ENCODE data around the gene TRPM3. TPM values are rescaled to one million over a fixed set of nuclear protein-coding genes. Genes with fewer than 3 reads are reported as not detected.

The TRPM3 gene
- total RNA-seq, 4 donors from 2014 or later, result under 0.01 to 0.26 (median under 0.01) TPM

DNA sequence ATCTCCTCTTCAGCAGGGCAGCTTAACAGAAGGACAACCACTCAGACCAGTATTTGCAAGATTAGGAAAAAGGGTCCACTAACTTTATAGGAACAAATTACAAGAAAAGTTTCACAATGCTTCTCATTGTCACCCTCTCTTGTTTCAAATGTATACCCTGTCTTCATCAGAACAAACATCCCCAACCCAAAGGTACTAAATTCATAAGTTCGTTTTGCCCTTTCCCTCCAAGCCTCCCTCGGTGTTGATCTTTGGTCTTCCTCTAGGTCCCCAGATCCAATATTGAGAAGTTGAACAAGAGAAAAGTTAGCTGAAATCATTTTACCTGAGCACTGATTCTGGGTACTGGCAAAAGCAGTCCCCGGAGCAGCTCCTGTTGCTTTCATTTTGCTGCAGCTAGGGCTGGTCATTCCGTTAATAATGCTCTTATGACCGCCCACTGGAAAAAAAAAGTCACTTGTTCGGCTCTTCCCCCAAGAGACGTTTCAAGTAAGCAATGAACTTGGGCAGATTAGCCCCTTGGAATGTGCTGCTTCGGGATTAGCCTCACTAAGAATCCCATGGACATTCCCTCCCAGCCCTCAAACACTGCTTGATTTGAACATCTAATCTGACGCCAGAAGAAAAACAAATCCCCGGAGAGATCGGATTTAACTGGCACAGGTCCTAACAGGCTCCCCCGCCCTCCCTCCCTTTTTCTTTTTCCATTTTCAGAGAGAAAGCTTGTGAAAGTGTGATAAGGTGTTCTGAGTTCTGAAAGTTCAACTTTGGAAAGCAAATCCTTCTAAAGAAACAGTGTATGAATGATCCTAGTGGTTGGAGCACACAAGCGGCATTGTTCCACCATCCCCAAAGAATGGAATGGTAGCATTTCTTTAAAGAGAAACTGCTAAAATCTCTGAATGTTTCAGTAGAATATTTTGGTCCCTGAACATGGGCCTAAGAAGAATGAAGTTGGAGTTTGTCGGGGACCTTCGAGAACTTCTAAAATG, 252.5 kb downstream of the TRPM3 start:
- H3K4me3 ChIP-seq, result peak overlapping the region in 3 of 4 donors; percentile 4 to 48 (median 13)
- 44 to 46% methylated on average over 14 to 15 of the region's 15 CpGs for WGBS, 2 donors
- H3K9me3 ChIP-seq, result no peaks in the 10 kb centered on the region
- no peaks in the 10 kb centered on the region for H3K36me3 ChIP-seq
- DNase-seq, result no peak
- no peak overlapping the region for H3K27ac ChIP-seq
- peaks cover 0 to 4% (median 0%) of the 10 kb centered on the region in 3 donors for H3K4me1 ChIP-seq
- no peak for TF ChIP-seq CTCF (IDR thresholded peaks at IDR 0.05)
- no peak for TF ChIP-seq POLR2A (IDR thresholded peaks at IDR 0.05)
- intact Hi-C loops (cut with DNase I), result no loop called here
- no peaks in the 10 kb centered on the region for H3K27me3 ChIP-seq

DNA sequence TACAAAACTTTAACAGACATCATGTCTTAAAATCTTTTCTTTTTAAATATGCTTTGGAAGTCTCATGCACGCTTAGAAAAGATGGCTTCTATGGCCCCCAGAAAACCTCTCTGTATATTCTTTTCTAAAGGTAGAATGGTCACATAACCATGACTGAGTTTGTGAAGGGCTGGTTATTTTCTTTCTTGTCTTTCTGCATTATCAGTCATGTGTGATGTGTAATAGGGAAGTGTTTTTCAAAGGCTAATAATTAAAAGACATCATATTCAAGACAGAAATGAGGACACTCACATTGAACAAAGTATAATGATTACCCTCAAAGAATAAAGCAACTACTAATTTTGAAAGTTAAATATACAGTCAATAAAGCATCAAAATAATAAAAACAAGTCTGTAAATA, 253.4 kb downstream of the TRPM3 start:
- intact Hi-C loops (cut with DNase I), result no loop called here
- no peak overlapping the region for H3K27ac ChIP-seq
- no peaks in the 10 kb centered on the region for H3K9me3 ChIP-seq
- H3K36me3 ChIP-seq, result no peaks in the 10 kb centered on the region
- no peak overlapping the region for H3K4me3 ChIP-seq
- peaks cover 0 to 4% (median 0%) of the 10 kb centered on the region in 3 donors for H3K4me1 ChIP-seq
- no peak for DNase-seq
- 67 to 78% methylated on average over 1 of the region's 1 CpG for WGBS, 2 donors
- H3K27me3 ChIP-seq, result no peaks in the 10 kb centered on the region
- no peak for TF ChIP-seq POLR2A (IDR thresholded peaks at IDR 0.05)
- TF ChIP-seq CTCF (IDR thresholded peaks at IDR 0.05), result no peak

DNA sequence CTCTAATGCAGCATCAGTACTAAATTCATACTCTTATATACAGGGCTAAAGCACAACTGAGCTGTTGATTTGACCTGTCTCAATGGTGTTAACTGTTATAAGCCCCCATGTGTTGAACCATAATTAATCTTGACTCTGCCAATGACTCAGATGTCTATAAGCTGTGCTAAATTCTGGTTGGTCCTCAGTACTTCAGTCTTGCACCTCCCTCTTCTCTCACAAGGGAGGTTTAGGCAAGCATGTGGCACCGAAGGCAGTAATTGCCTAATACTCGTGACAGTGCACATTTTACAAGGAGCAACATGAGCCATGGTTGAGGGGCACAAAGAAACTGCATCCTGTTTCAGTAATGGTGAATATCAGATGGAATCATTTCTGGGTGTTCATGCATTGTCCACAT, 255.9 kb downstream of the TRPM3 start:
- peaks cover 0 to 4% (median 0%) of the 10 kb centered on the region in 3 donors for H3K4me1 ChIP-seq
- no peak overlapping the region for H3K27ac ChIP-seq
- intact Hi-C loops (cut with DNase I), result no loop called here
- DNase-seq, result no peak
- H3K36me3 ChIP-seq, result no peaks in the 10 kb centered on the region
- WGBS, 2 donors, result 58 to 75% methylated on average over 2 of the region's 2 CpGs
- H3K4me3 ChIP-seq, result no peak overlapping the region
- no peaks in the 10 kb centered on the region for H3K27me3 ChIP-seq
- no peaks in the 10 kb centered on the region for H3K9me3 ChIP-seq
- TF ChIP-seq CTCF (IDR thresholded peaks at IDR 0.05) (no peak), POLR2A (IDR thresholded peaks at IDR 0.05) (no peak)

- intact Hi-C loops (cut with DNase I), result no loop called here
- H3K27me3 ChIP-seq, result no peaks in the 10 kb centered on the region
- 31 to 41% methylated on average over 4 of the region's 4 CpGs for WGBS, 2 donors
- no peaks in the 10 kb centered on the region for H3K36me3 ChIP-seq
- H3K27ac ChIP-seq, result no peak overlapping the region
- no peak overlapping the region for H3K4me3 ChIP-seq
- no peaks in the 10 kb centered on the region for H3K9me3 ChIP-seq
- no peak for DNase-seq
- no peak for TF ChIP-seq CTCF (IDR thresholded peaks at IDR 0.05)
- no peak for TF ChIP-seq POLR2A (IDR thresholded peaks at IDR 0.05)
- no peaks in the 10 kb centered on the region for H3K4me1 ChIP-seq
Observed at GRCh38 chr9:70861797-70862196, 259.6 kb downstream of the TRPM3 start.

- no peak overlapping the region for H3K27ac ChIP-seq
- TF ChIP-seq POLR2A (IDR thresholded peaks at IDR 0.05), result no peak
- TF ChIP-seq CTCF (IDR thresholded peaks at IDR 0.05), result no peak
- H3K4me3 ChIP-seq, result no peak overlapping the region
- 52 to 59% methylated on average over 3 of the region's 3 CpGs for WGBS, 2 donors
- H3K4me1 ChIP-seq, result no peaks in the 10 kb centered on the region
- no peak for DNase-seq
- no peaks in the 10 kb centered on the region for H3K9me3 ChIP-seq
- intact Hi-C loops (cut with DNase I), result no loop called here
- no peaks in the 10 kb centered on the region for H3K27me3 ChIP-seq
- H3K36me3 ChIP-seq, result no peaks in the 10 kb centered on the region
Observed at GRCh38 chr9:70861376-70861775, 260.0 kb downstream of the TRPM3 start.

Measured in esophagus squamous epithelium (tissue), 5 donors.